ENCODE measurements around the gene NR6A1. TPM values are rescaled to one million over a fixed set of nuclear protein-coding genes. Genes with fewer than 3 reads are reported as not detected.

NR6A1 gene
- total RNA-seq, 2 experiments from 2014 or later: 0.82 to 1.1 TPM

GRCh38 chr9:124505006-124505900 is 265.9 kb downstream of the NR6A1 start:
- ATAC-seq: no peak
- Mint-ChIP-seq H3K4me3 (no peak overlapping the region), H3K36me3 (ENCODE audit: low read depth) (peaks cover 3% of the 10 kb centered on the region), H3K9me3 (ENCODE audit: low read depth) (no peaks in the 10 kb centered on the region), H3K27ac (no peak overlapping the region), H3K27me3 (peaks cover 23% of the 10 kb centered on the region), H3K4me1 (peaks cover 11% of the 10 kb centered on the region)
- DNase-seq: no peak
- ChIA-PET CTCF (no interaction called here), POLR2A (no interaction called here)
- intact Hi-C loops (cut with DNase I, micrococcal nuclease): no loop called here

DNA sequence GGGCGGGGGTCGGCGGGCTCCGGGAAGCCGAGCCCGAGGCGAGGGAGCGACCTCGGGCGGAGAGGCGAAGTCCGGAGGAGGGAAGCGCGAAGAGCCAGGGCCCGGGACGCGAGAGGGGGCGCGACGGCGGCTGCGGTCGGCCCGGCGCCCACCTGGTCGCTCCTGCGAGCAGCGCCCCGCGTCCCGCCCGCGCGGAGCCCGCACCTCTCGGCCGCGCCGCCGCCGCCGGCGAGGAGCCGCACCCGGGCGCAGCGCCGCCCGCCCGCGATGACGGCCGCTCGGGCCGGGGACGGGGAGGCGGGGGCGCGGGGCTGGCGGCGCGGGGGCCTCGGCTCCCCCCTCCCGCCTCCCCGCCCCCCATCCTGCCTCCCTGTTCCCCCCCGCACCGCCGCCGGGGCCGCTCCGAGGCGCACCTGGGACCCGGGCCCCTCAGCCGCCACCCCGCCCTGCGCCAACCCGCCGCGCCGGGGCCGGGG is 266.5 kb downstream of the NR6A1 start:
- Mint-ChIP-seq H3K4me1 (peaks cover 13% of the 10 kb centered on the region), H3K36me3 (ENCODE audit: low read depth) (peaks cover 3% of the 10 kb centered on the region), H3K9me3 (ENCODE audit: low read depth) (no peaks in the 10 kb centered on the region), H3K27me3 (peaks cover 23% of the 10 kb centered on the region), H3K27ac (no peak overlapping the region), H3K4me3 (no peak overlapping the region)
- ATAC-seq: no peak
- intact Hi-C loops (cut with DNase I, micrococcal nuclease): no loop called here
- ChIA-PET CTCF (no interaction called here), POLR2A (no interaction called here)
- no peak for DNase-seq

DNA sequence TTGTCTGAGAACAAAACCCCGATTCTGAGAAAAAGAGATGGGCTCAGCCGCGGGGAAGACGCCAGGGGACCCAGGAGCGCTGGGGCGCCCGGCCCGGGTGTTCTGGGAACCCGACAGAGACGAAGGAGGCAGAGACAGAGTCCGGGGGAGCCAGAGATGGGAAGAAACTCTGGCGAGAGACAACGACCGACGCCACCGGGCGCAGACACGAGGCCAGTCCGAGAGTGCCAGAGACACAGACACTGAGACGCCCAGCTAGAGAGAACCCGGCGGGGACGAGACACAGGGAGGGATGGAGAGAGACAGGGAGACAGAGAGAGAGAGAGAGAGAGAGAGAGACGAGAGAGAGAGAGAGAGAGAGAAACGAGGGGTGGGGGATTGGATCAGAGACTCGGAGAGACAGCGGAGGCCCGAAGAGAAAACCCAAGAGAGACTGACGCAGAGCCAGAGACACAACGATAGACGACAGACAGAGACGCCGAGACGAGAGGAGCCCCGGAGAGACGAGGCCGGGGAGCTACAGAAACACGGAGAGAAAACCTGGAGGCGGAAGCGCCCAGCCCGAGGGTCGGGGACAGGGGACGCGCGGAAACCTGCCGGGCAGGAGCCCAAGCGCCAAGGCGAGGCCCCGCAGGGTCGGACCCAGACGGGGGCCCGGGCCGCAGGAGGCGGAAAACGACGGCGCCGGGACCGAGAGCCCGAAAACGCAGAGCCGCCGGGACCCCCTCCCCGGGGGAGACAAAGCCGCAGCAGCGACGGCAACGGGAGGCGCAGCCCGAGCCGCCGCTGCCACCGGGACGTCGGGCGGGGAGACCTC is 267.2 kb downstream of the NR6A1 start:
- no peaks in the 10 kb centered on the region for H3K9me3 Mint-ChIP-seq (ENCODE audit: low read depth)
- no peak for ATAC-seq
- no peak for DNase-seq
- intact Hi-C loops (cut with DNase I, micrococcal nuclease): no loop called here
- peaks cover 3% of the 10 kb centered on the region for H3K36me3 Mint-ChIP-seq (ENCODE audit: low read depth)
- peaks cover 23% of the 10 kb centered on the region for H3K27me3 Mint-ChIP-seq
- peak overlapping the region; percentile 13 for H3K27ac Mint-ChIP-seq
- peak overlapping the region; percentile 61 for H3K4me3 Mint-ChIP-seq
- ChIA-PET CTCF (no interaction called here), POLR2A (no interaction called here)
- peaks cover 14% of the 10 kb centered on the region for H3K4me1 Mint-ChIP-seq

GRCh38 chr9:124502711-124503702 is 268.1 kb downstream of the NR6A1 start:
- Mint-ChIP-seq H3K27ac (no peak overlapping the region), H3K4me1 (peaks cover 14% of the 10 kb centered on the region), H3K9me3 (ENCODE audit: low read depth) (no peaks in the 10 kb centered on the region), H3K36me3 (ENCODE audit: low read depth) (peaks cover 3% of the 10 kb centered on the region), H3K27me3 (peaks cover 23% of the 10 kb centered on the region), H3K4me3 (no peak overlapping the region)
- CTCF ChIA-PET: no interaction called here
- POLR2A ChIA-PET: no interaction called here
- DNase-seq (no peak), ATAC-seq (no peak)
- intact Hi-C loops (cut with DNase I, micrococcal nuclease): no loop called here

- ChIA-PET POLR2A (no interaction called here), CTCF (no interaction called here)
- no peaks in the 10 kb centered on the region for H3K9me3 Mint-ChIP-seq (ENCODE audit: low read depth)
- peaks cover 23% of the 10 kb centered on the region for H3K27me3 Mint-ChIP-seq
- peaks cover 14% of the 10 kb centered on the region for H3K4me1 Mint-ChIP-seq
- intact Hi-C loops (cut with DNase I, micrococcal nuclease): no loop called here
- ATAC-seq (no peak), DNase-seq (no peak)
- H3K36me3 Mint-ChIP-seq (ENCODE audit: low read depth): peaks cover 3% of the 10 kb centered on the region
- no peak overlapping the region for H3K27ac Mint-ChIP-seq
- no peak overlapping the region for H3K4me3 Mint-ChIP-seq
Measured at GRCh38 chr9:124501771-124502320, 269.3 kb downstream of the NR6A1 start.

- H3K9me3 Mint-ChIP-seq (ENCODE audit: low read depth): no peaks in the 10 kb centered on the region
- DNase-seq (no peak), ATAC-seq (peak; percentile 66)
- POLR2A ChIA-PET: interaction anchor here (0.7 kb wide), 2 partner anchors 63 to 140 kb away, joined by 3 to 4 read pairs; no protein-coding TSS in a partner anchor
- CTCF ChIA-PET: no interaction called here
- no peak overlapping the region for H3K4me3 Mint-ChIP-seq
- no peak overlapping the region for H3K27ac Mint-ChIP-seq
- intact Hi-C loops (cut with DNase I, micrococcal nuclease): no loop called here
- H3K36me3 Mint-ChIP-seq (ENCODE audit: low read depth): peaks cover 3% of the 10 kb centered on the region
- peaks cover 16% of the 10 kb centered on the region for H3K4me1 Mint-ChIP-seq
- peaks cover 19% of the 10 kb centered on the region for H3K27me3 Mint-ChIP-seq
Measured at GRCh38 chr9:124500796-124501611, 270.1 kb downstream of the NR6A1 start.

DNA sequence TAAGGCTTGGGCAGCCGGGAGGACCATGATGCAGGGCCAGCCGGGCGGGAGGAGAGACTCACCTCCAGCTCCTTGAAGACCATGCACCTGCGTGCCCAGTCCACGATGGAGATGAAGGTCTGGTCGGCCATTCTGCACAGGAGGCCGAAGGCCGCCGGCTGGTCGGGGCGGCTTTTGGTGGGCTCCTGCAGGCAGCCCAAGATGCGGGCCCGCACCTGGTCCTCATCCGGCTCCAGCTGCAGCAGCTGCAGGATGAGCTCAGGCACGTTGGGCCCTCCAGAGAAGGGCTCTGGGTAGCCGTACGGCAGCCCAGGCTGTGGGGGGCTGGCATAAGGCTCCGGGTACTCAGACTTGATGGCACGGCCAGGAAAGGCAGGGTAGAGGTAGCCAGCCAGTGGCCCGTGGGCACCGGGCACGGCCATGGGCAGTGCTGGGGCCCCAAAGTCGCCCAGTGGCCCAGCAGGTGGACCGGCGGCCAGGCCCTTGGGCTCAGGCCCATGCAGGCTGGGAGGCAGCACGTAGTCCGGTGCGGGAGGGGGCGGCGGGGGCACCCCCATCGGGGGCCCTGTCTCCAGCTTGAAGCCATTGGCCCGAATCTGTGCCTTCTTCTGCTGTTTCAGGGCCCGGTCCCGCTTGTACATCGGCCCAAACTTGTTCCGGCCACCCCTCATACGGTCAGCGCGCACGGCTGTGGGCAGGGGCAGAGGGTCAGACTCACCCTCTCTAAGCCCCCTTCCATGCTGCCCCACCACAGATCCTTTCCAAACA is 270.9 kb downstream of the NR6A1 start:
- DNase-seq (no peak), ATAC-seq (no peak)
- ChIA-PET POLR2A (interaction anchor here (0.7 kb wide), 1 partner anchor 139 kb away, joined by 3 read pairs; no protein-coding TSS in a partner anchor), CTCF (interaction anchor here (0.7 kb wide), 1 partner anchor 37 kb away, joined by 4 read pairs; no protein-coding TSS in a partner anchor)
- Mint-ChIP-seq H3K4me1 (peaks cover 22% of the 10 kb centered on the region), H3K27ac (no peak overlapping the region), H3K36me3 (ENCODE audit: low read depth) (peaks cover 3% of the 10 kb centered on the region), H3K4me3 (no peak overlapping the region), H3K27me3 (peaks cover 15% of the 10 kb centered on the region), H3K9me3 (ENCODE audit: low read depth) (no peaks in the 10 kb centered on the region)
- intact Hi-C loops (cut with DNase I, micrococcal nuclease): no loop called here

- no peak overlapping the region for H3K27ac Mint-ChIP-seq
- no peaks in the 10 kb centered on the region for H3K9me3 Mint-ChIP-seq (ENCODE audit: low read depth)
- POLR2A ChIA-PET: no interaction called here
- DNase-seq (no peak), ATAC-seq (no peak)
- CTCF ChIA-PET: no interaction called here
- H3K36me3 Mint-ChIP-seq (ENCODE audit: low read depth): peaks cover 3% of the 10 kb centered on the region
- intact Hi-C loops (cut with DNase I, micrococcal nuclease): no loop called here
- H3K4me3 Mint-ChIP-seq: no peak overlapping the region
- H3K27me3 Mint-ChIP-seq: peaks cover 13% of the 10 kb centered on the region
- H3K4me1 Mint-ChIP-seq: peaks cover 22% of the 10 kb centered on the region
Measured at GRCh38 chr9:124499216-124499615, 271.9 kb downstream of the NR6A1 start.

DNA sequence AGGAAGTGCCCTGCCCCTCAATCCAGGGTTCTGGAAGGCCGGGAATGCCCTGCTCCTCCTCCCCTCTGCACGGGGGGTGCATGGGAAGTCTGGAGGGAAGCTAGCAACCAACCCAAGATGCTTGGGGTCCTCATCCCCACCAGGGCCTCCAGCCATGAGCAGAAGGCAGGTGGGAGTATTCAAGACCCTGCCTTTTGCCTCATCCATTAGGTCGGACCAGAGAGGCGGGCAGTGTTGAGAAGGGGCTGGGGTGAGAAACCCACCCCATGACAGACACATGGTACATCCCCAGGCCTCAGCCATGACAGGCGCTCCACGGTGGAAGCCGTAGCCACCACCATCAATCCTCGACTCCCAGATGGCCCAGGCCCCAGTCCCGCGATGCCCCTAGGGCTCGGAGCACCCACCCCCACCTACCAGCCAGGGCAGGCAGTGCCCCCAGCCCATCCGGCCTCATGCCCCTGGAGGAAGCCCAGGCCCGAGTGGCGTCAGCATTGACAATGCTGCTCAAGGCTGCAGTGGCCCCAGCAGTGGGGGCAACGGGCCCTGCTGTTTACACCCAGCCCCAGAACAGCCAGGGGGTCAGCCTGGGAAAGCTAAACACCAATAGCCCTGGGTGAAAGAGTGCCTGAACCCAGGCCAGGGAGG is 272.5 kb downstream of the NR6A1 start:
- Mint-ChIP-seq H3K36me3 (ENCODE audit: low read depth) (no peaks in the 10 kb centered on the region), H3K27me3 (peaks cover 8% of the 10 kb centered on the region), H3K4me1 (peaks cover 17% of the 10 kb centered on the region), H3K9me3 (ENCODE audit: low read depth) (no peaks in the 10 kb centered on the region), H3K27ac (no peak overlapping the region), H3K4me3 (no peak overlapping the region)
- ChIA-PET CTCF (no interaction called here), POLR2A (no interaction called here)
- no peak for ATAC-seq
- no peak for DNase-seq
- intact Hi-C loops (cut with DNase I, micrococcal nuclease): no loop called here

All from activated CD4-positive, alpha-beta T cell treated with anti-CD3 and anti-CD28 coated beads for 36 hours (primary cell).